H1 (cell line): ENCODE measurements around the gene TNFRSF11A. TPM values are rescaled to one million over a fixed set of nuclear protein-coding genes. Genes with fewer than 3 reads are reported as not detected.

ENCODE experiments used
- CTCF ChIA-PET: fragments of 300-600 bp; sonication (Branson Sonifier 250); formaldehyde crosslinking; loops from one replicate; lab custom pipeline; 2021; ENCODE audit not compliant: partially characterized antibody; lab: Charles Lee
- POLR2A ChIA-PET: fragments of 300-600 bp; sonication (Branson Sonifier 250); formaldehyde crosslinking; loops from one replicate; lab custom pipeline; 2021; ENCODE audit warnings: inconsistent platforms; ENCODE audit not compliant: partially characterized antibody; lab: Charles Lee
- DNase-seq, 2 experiments: peaks; one replicate each; pipeline versions ENCODE4 v3.0.0 to v3.0.0-alpha.2; 2010 to 2022; ENCODE audit warnings: low spot score in 2 of 2, low read depth in 1 of 2, mixed read lengths in 1 of 2
- FAIRE-seq: peaks from 2 replicates; lab custom pipeline; 2011; peaks lifted over from hg19 to GRCh38; lab: Jason Lieb, UNC
- H2AFZ ChIP-seq: 2 replicates; pipeline ENCODE4 v1.8.1; 2012; ENCODE audit warnings: low read length, inconsistent platforms
- H2AK5ac ChIP-seq: 2 replicates; pipeline ENCODE4 v1.6.1; 2013; ENCODE audit warnings: low read depth, low read length
- H2BK120ac ChIP-seq: replicated peaks from 2 replicates; pipeline ENCODE3; 2013; ENCODE audit warnings: low read depth, low read length, inconsistent platforms
- H2BK12ac ChIP-seq: 2 replicates; pipeline ENCODE4 v1.6.1; 2013; ENCODE audit warnings: low read depth, low read length
- H2BK15ac ChIP-seq: 2 replicates; pipeline ENCODE4 v1.6.1; 2013; ENCODE audit warnings: low read length
- H2BK20ac ChIP-seq: 2 replicates; pipeline ENCODE4 v1.6.1; 2013; ENCODE audit warnings: low read length
- H2BK5ac ChIP-seq: 2 replicates; pipeline ENCODE4 v1.6.1; 2013; ENCODE audit warnings: low read depth, low read length
- H3K14ac ChIP-seq: 2 replicates; pipeline ENCODE4 v1.6.1; 2013; ENCODE audit warnings: inconsistent platforms; ENCODE audit not compliant: insufficient read length
- H3K18ac ChIP-seq: 2 replicates; pipeline ENCODE4 v1.6.1; 2013; ENCODE audit warnings: low read length; ENCODE audit errors: extremely low read depth
- H3K23ac ChIP-seq: 2 replicates; pipeline ENCODE4 v1.6.1; 2013; ENCODE audit warnings: inconsistent platforms; ENCODE audit not compliant: insufficient read length
- H3K23me2 ChIP-seq: 2 replicates; pipeline ENCODE4 v1.6.1; 2013; ENCODE audit warnings: low read depth, low read length
- H3K27ac ChIP-seq: 2 replicates; pipeline ENCODE4 v1.6.1; 2011; ENCODE audit warnings: low read depth, low read length, inconsistent platforms
- H3K27me3 ChIP-seq, 4 experiments: replicated peaks in 1 of 4; 1 replicate in 1 of 4; 2 replicates in 3 of 4; pipeline versions ENCODE4 v1.6.1 to v1.8.1; 2011 to 2013; ENCODE audit warnings: low read length in 3 of 4, mild to moderate bottlenecking in 3 of 4, inconsistent platforms in 2 of 4, mixed read lengths in 2 of 4, moderate library complexity in 1 of 4; ENCODE audit not compliant: control insufficient read depth in 3 of 4, insufficient read depth in 3 of 4; ENCODE audit errors: extremely low read depth in 1 of 4
- H3K36me3 ChIP-seq, 4 experiments: 2 replicates each; pipeline versions ENCODE4 v1.6.1 to v1.8.1; 2011 to 2013; ENCODE audit warnings: mild to moderate bottlenecking in 4 of 4, low read length in 3 of 4, moderate library complexity in 2 of 4, control low read depth in 1 of 4, inconsistent platforms in 1 of 4; ENCODE audit not compliant: insufficient read depth in 4 of 4, control insufficient read depth in 2 of 4
- H3K4ac ChIP-seq: replicated peaks from 2 replicates; pipeline ENCODE3; 2013; ENCODE audit warnings: low read length, low read depth, mixed read lengths, inconsistent platforms; ENCODE audit not compliant: insufficient read length
- H3K4me1 ChIP-seq, 4 experiments: replicated peaks in 1 of 4; 1 replicate in 1 of 4; 2 replicates in 3 of 4; pipeline versions ENCODE4 v1.6.1 to v1.8.1; 2011 to 2013; ENCODE audit warnings: low read length in 3 of 4, inconsistent platforms in 2 of 4, mixed read lengths in 1 of 4; ENCODE audit not compliant: insufficient read depth in 4 of 4, control insufficient read depth in 3 of 4
- H3K4me2 ChIP-seq, 2 experiments: 2 replicates each; pipeline versions ENCODE4 v1.6.1 to v1.8.1; 2011 to 2013; ENCODE audit warnings: low read depth in 2 of 2, low read length in 2 of 2, control low read depth in 1 of 2, inconsistent platforms in 1 of 2, mild to moderate bottlenecking in 1 of 2; ENCODE audit not compliant: insufficient read depth in 1 of 2
- H3K4me3 ChIP-seq, 4 experiments: fragments of 200-600, 300-600 bp in 1 of 4; sonication (generic), shearing (Covaris generic), sonication (Bioruptor Twin) in 1 of 4; 2 replicates each; pipeline versions ENCODE4 v1.5.1 to v1.8.1; 2011 to 2016; ENCODE audit warnings: low read length in 4 of 4, low read depth in 3 of 4, control low read depth in 2 of 4, inconsistent platforms in 2 of 4, mild to moderate bottlenecking in 2 of 4, mixed read lengths in 1 of 4, moderate library complexity in 1 of 4; ENCODE audit not compliant: insufficient read depth in 2 of 4; ENCODE audit errors: extremely low read depth in 1 of 4
- H3K56ac ChIP-seq: replicated peaks from 2 replicates; pipeline ENCODE3; 2013; ENCODE audit warnings: low read depth, mild to moderate bottlenecking, mixed read lengths, low read length, inconsistent platforms; ENCODE audit not compliant: insufficient read length
- H3K79me1 ChIP-seq: 2 replicates; pipeline ENCODE4 v1.6.1; 2013; ENCODE audit warnings: low read depth, low read length, control low read depth
- H3K79me2 ChIP-seq, 2 experiments: 2 replicates each; pipeline versions ENCODE4 v1.6.1 to v1.8.1; 2012 to 2013; ENCODE audit warnings: low read length in 2 of 2, mild to moderate bottlenecking in 2 of 2, inconsistent platforms in 1 of 2; ENCODE audit not compliant: insufficient read depth in 2 of 2, control insufficient read depth in 1 of 2
- H3K9ac ChIP-seq, 4 experiments: replicated peaks in 1 of 4; 1 replicate in 1 of 4; 2 replicates in 3 of 4; pipeline versions ENCODE4 v1.6.1 to v1.8.1; 2011 to 2013; ENCODE audit warnings: low read depth in 3 of 4, low read length in 3 of 4, control low read depth in 2 of 4, mild to moderate bottlenecking in 2 of 4, moderate library complexity in 2 of 4, inconsistent platforms in 1 of 4; ENCODE audit errors: extremely low read depth in 1 of 4
- H3K9me3 ChIP-seq, 2 experiments: 2 replicates each; pipeline versions ENCODE4 v1.6.1 to v1.8.1; 2012 to 2013; ENCODE audit warnings: mild to moderate bottlenecking in 2 of 2, moderate library complexity in 2 of 2, control low read depth in 1 of 2, inconsistent platforms in 1 of 2, low read depth in 1 of 2, low read length in 1 of 2, mixed read lengths in 1 of 2; ENCODE audit not compliant: insufficient read depth in 2 of 2
- H4K20me1 ChIP-seq, 2 experiments: replicated peaks in 1 of 2; 2 replicates each; pipeline versions ENCODE3 to v1.8.1; 2011 to 2013; ENCODE audit warnings: inconsistent platforms in 2 of 2, low read length in 2 of 2, mild to moderate bottlenecking in 1 of 2; ENCODE audit not compliant: insufficient read depth in 2 of 2, control insufficient read depth in 1 of 2
- H4K5ac ChIP-seq: 2 replicates; pipeline ENCODE4 v1.6.1; 2013; ENCODE audit warnings: low read length, low read depth, mixed read lengths, inconsistent platforms; ENCODE audit not compliant: insufficient read length
- H4K8ac ChIP-seq: 2 replicates; pipeline ENCODE4 v1.8.0; 2013; ENCODE audit warnings: mild to moderate bottlenecking, moderate library complexity, low read length, inconsistent platforms; ENCODE audit not compliant: insufficient read depth; ENCODE audit errors: extremely low read depth
- H4K91ac ChIP-seq: replicated peaks from 2 replicates; pipeline ENCODE3; 2013; ENCODE audit warnings: low read length, mixed read lengths, inconsistent platforms; ENCODE audit not compliant: insufficient read length
- BACH1 ChIP-seq: IDR thresholded peaks from 2 replicates; pipeline ENCODE4 v1.6.1; 2012; ENCODE audit warnings: low read length, improper control_type of control experiment
- CHD1 ChIP-seq: IDR thresholded peaks from 2 replicates; pipeline ENCODE4 v1.6.1; 2012; ENCODE audit warnings: low read depth, low read length, improper control_type of control experiment
- CHD2 ChIP-seq: IDR thresholded peaks from 2 replicates; pipeline ENCODE4 v1.6.1; 2012; ENCODE audit warnings: low read length, improper control_type of control experiment
- EP300 ChIP-seq, 2 experiments: IDR thresholded peaks; 1 replicate in 1 of 2; 2 replicates in 1 of 2; pipeline ENCODE4 v1.6.1; 2011 to 2012; ENCODE audit warnings: low read depth in 2 of 2, low read length in 2 of 2, mild to moderate bottlenecking in 2 of 2, borderline replicate concordance in 1 of 2, inconsistent platforms in 1 of 2, moderate library complexity in 1 of 2
- GABPA ChIP-seq: IDR thresholded peaks from 2 replicates; pipeline ENCODE4 v1.6.1; 2011; ENCODE audit warnings: mild to moderate bottlenecking, low read length, moderate library complexity, borderline replicate concordance; ENCODE audit not compliant: insufficient read depth
- POLR2A ChIP-seq, 2 experiments: IDR thresholded peaks; 1 replicate in 1 of 2; 2 replicates in 1 of 2; pipeline ENCODE4 v1.6.1; 2011; ENCODE audit warnings: low read depth in 2 of 2, low read length in 2 of 2, mild to moderate bottlenecking in 2 of 2; ENCODE audit errors: control extremely low read depth in 1 of 2
- TBP ChIP-seq: IDR thresholded peaks from 2 replicates; pipeline ENCODE4 v1.6.1; 2011; ENCODE audit warnings: low read depth, low read length, improper control_type of control experiment
- WGBS, 2 experiments: shearing (Covaris generic) in 1 of 2; methylation state at CpG; one replicate each; pipeline versions ENCODE4 v1.1.6 to v1.1.7; 2013 to 2015; ENCODE audit warnings: low lambda C conversion rate in 2 of 2, mixed read lengths in 2 of 2, inconsistent platforms in 1 of 2, low coverage in 1 of 2, missing lambda C conversion rate in 1 of 2; ENCODE audit not compliant: insufficient replicate concordance in 2 of 2, insufficient coverage in 1 of 2, insufficient read length in 1 of 2; ENCODE audit errors: extremely low coverage in 1 of 2, missing lambda C conversion rate in 1 of 2; 5-methylcytosine and 5-hydroxymethylcytosine counted together
- long read RNA-seq, 2 experiments: library from RNA in 1 of 2; library from capped mRNA in 1 of 2; stranded (forward); transcript quantifications; one replicate each; pipeline ENCODE4 v2.0.0, GENCODE V29; 2021; ENCODE audit warnings: inconsistent platforms in 1 of 2
- polyA minus RNA-seq, 3 experiments: library from RNA; depleted of rRNA, polyadenylated mRNA; stranded (reverse); fragments of >200 nt; gene quantifications; 1 replicate in 2 of 3; 2 replicates in 1 of 3; pipeline ENCODE4 v1.2.3, GENCODE V29; 2011
- polyA plus RNA-seq, 7 experiments: library from polyadenylated mRNA; depleted of rRNA in 3 of 7; stranded (reverse) in 5 of 7; unstranded in 2 of 7; fragments of >200 nt in 5 of 7; fragments of 200-250 nt in 2 of 7; gene quantifications; 1 replicate in 5 of 7; 2 replicates in 1 of 7; 4 replicates in 1 of 7; pipeline versions ENCODE4 v1.2.1 to v1.2.3, GENCODE V29; 2011 to 2013; ENCODE audit warnings: missing spikeins in 2 of 7, mixed read lengths in 2 of 7
- total RNA-seq: library from RNA; stranded (reverse); fragmentation: NEBNext Ultra II Directional; extraction: Animal tissue kit (Norgen Biotek cat#: 25700); gene quantifications from 2 replicates; pipeline ENCODE4 v1.2.1, GENCODE V29; 2021

The TNFRSF11A gene
- total RNA-seq (10.6 and 11.1 TPM in 2 replicates), polyA plus RNA-seq (2011; rRNA removed) (8.1 and 8.7 TPM in 2 replicates), polyA minus RNA-seq (2011; rRNA and poly(A)+ RNA removed) (10.9 and 14.6 TPM in 2 replicates)
- 7.4 TPM for polyA plus RNA-seq (2011; cell fraction: cytosol; rRNA removed)
- 16.5 TPM for polyA plus RNA-seq (2011; cell fraction: nucleus; rRNA removed)
- 6.6 to 12.8 TPM (median 10.3 TPM) in 4 replicates for polyA plus RNA-seq (2012, experiment 1 of 2)
- 3.3 TPM for polyA plus RNA-seq (2012, experiment 2 of 2)
- 5.3 TPM for polyA plus RNA-seq (2013, experiment 1 of 2)
- 5.4 TPM for polyA plus RNA-seq (2013, experiment 2 of 2)
- polyA minus RNA-seq (2011; cell fraction: cytosol; rRNA and poly(A)+ RNA removed), result 6.7 TPM
- polyA minus RNA-seq (2011; cell fraction: nucleus; rRNA and poly(A)+ RNA removed), result 20.2 TPM
- long read RNA-seq, experiment 1, full-length matches to known transcripts, result 1 of 6 reads
- long read RNA-seq, experiment 1, partial matches to known transcripts, result 3 of 6 reads
- long read RNA-seq, experiment 1, other reads (novel, unspliced or antisense), result 2 of 6 reads
- long read RNA-seq, experiment 2, partial matches to known transcripts, result 0 of 3 reads
- long read RNA-seq, experiment 2, other reads (novel, unspliced or antisense), result 3 of 3 reads

GRCh38 chr18:62324917-62325805 is at the start of gene TNFRSF11A:
Gene TNFRSF11A (plus strand): TSS chr18:62325310. CDS start chr18:62325353, 43 bp downstream.
- no peak within 1 kb of the TSS for H3K23ac ChIP-seq
- peak within 1 kb of the TSS; percentile 85 to 86 for H3K4me2 ChIP-seq
- POLR2A ChIA-PET, result interaction anchor here (1.3 to 1.6 kb wide), 2 partner anchors 14 to 138 kb away, joined by 3 to 7 read pairs; partner anchors contain the start of genes PIGN and RELCH
- peak within 1 kb of the TSS; percentile 55; the same call in 1 of the 2 replicates for H3K27ac ChIP-seq
- H3K23me2 ChIP-seq, result peaks cover 19% of the 10 kb centered on the region
- H2AFZ ChIP-seq, result 0 out of 2 replicates have a peak within 1 kb of the TSS, but pooled peaks have one; percentile 34
- H3K36me3 ChIP-seq, result no peaks in the 10 kb centered on the region
- 0 out of 2 replicates have a peak within 1 kb of the TSS, but pooled peaks have one; percentile 91 for H2BK20ac ChIP-seq
- peaks cover 0 to 1% of the 10 kb centered on the region in 2 experiments for H4K20me1 ChIP-seq
- 0 out of 2 replicates have a peak within 1 kb of the TSS, but pooled peaks have one; percentile 40 for H2BK12ac ChIP-seq
- peaks cover 17 to 32% (median 19%) of the 10 kb centered on the region in 4 experiments for H3K4me1 ChIP-seq
- no peaks in the 10 kb centered on the region for H3K9me3 ChIP-seq
- H3K79me2 ChIP-seq, result peaks cover 0 to 41% of the 10 kb centered on the region in 2 experiments; a peak in 2 of 4 replicates
- peak within 1 kb of the TSS; percentile 75 for H4K8ac ChIP-seq
- peak within 1 kb of the TSS; percentile 5 for H3K56ac ChIP-seq
- no peak within 1 kb of the TSS for H2AK5ac ChIP-seq
- H3K18ac ChIP-seq, result peak within 1 kb of the TSS; percentile 71
- no peak within 1 kb of the TSS for H4K5ac ChIP-seq
- peak within 1 kb of the TSS; percentile 31 to 79 (median 46) for H3K9ac ChIP-seq
- H3K4me3 ChIP-seq, result peak within 1 kb of the TSS; percentile 60 to 94 (median 82)
- H4K91ac ChIP-seq, result peak within 1 kb of the TSS; percentile 0
- no peaks in the 10 kb centered on the region for H3K79me1 ChIP-seq
- CTCF ChIA-PET, result interaction anchor here (0.6 to 4.1 kb wide), 15 partner anchors 9 to 96 kb away, joined by 3 to 16 read pairs (median 4); no protein-coding TSS in a partner anchor
- H2BK15ac ChIP-seq, result 0 out of 2 replicates have a peak within 1 kb of the TSS, but pooled peaks have one; percentile 8
- DNase-seq (peak in 1 of 2 experiments; percentile 89), FAIRE-seq (no peak)
- no peak within 1 kb of the TSS for H3K4ac ChIP-seq
- peaks cover 3 to 25% (median 14%) of the 10 kb centered on the region in 4 experiments for H3K27me3 ChIP-seq
- H2BK120ac ChIP-seq, result peak within 1 kb of the TSS; percentile 5
- no peak within 1 kb of the TSS for H3K14ac ChIP-seq
- 4% methylated on average over 45 of the region's 99 CpGs; no CpG with 5 or more reads in 1 of the 2 experiments for WGBS, 2 experiments
- 0 out of 2 replicates have a peak within 1 kb of the TSS, but pooled peaks have one; percentile 10 for H2BK5ac ChIP-seq
- TF ChIP-seq POLR2A (IDR thresholded peaks at IDR 0.05; ENCODE audit: control extremely low read depth in 1 of 2, low read depth in 2 of 2, low read length in 2 of 2) (peak; percentile 48 to 66), GABPA (no peak), CHD2 (no peak), BACH1 (no peak), EP300 (IDR thresholded peaks at IDR 0.05; ENCODE audit: borderline replicate concordance in 1 of 2, low read depth in 2 of 2, low read length in 2 of 2) (no peak), CHD1 (no peak), TBP (peak; percentile 75; the same call in 1 of the 2 replicates)
